HCT116 (cell line): ENCODE results near the gene MORN4. TPM values are rescaled to one million over a fixed set of nuclear protein-coding genes. Genes with fewer than 3 reads are reported as not detected.

Experiments
- ATAC-seq: fragments of 200-7000 bp; cut with Tn5 transposase; 2 replicates; pipeline ENCODE4 v1.9.1; 2020; ENCODE audit warnings: mild to moderate bottlenecking, moderate library complexity
- BruUV-seq: library from RNA; stranded (reverse); fragments of 400-500 nt; replicated peaks from 2 replicates; lab custom pipeline; 2021; lab: Mats Ljungman, UMichigan
- CTCF ChIA-PET: fragments of 300-600 bp; sonication (Branson Sonifier 250); formaldehyde crosslinking; loops from one replicate; lab custom pipeline; 2021; ENCODE audit warnings: antibody characterized with exemption; lab: Charles Lee
- POLR2A ChIA-PET: fragments of 300-600, 350-600 bp; sonication (Branson Sonifier 250); formaldehyde crosslinking; loops from one replicate; lab custom pipeline; 2021; ENCODE audit warnings: antibody characterized with exemption; lab: Charles Lee
- RAD21 ChIA-PET, 2 experiments: fragments of 300-600 bp; sonication (Branson Sonifier 250); formaldehyde crosslinking; loops; one replicate each; lab custom pipeline; 2023; ENCODE audit warnings: low total read pairs in 2 of 2; ENCODE audit not compliant: uncharacterized antibody in 2 of 2, unreplicated experiment in 2 of 2, low non-redundant PET in 1 of 2; lab: Charles Lee
- DNase-seq: peaks from one replicate; pipeline ENCODE4 v3.0.0-alpha.2; 2010; ENCODE audit warnings: low read depth, low spot score
- H2AFZ ChIP-seq: fragments of 200-600 bp; shearing (Covaris generic), sonication (generic); 2 replicates; pipeline ENCODE4 v1.6.1; 2017; ENCODE audit warnings: low read depth, mixed run types, mixed read lengths, antibody characterized with exemption, low read length; ENCODE audit not compliant: poor library complexity, severe bottlenecking
- H3K27ac ChIP-seq: 2 replicates; pipeline ENCODE4 v1.5.1; 2012; ENCODE audit warnings: low read depth, low read length
- H3K27me3 ChIP-seq: fragments of 200-600 bp; sonication (generic); 2 replicates; pipeline ENCODE4 v1.6.1; 2016; ENCODE audit warnings: mixed run types, low read length, mixed read lengths; ENCODE audit not compliant: insufficient read depth
- H3K36me3 ChIP-seq, 2 experiments: fragments of 200-500 bp in 1 of 2; fragments of 200-600 bp in 1 of 2; sonication (Bioruptor generic) in 1 of 2; sonication (generic) in 1 of 2; 2 replicates each; pipeline versions ENCODE4 v1.5.1 to v1.6.1; 2014 to 2016; ENCODE audit warnings: low read length in 2 of 2, inconsistent platforms in 1 of 2, mixed read lengths in 1 of 2, mixed run types in 1 of 2; ENCODE audit not compliant: insufficient read depth in 2 of 2, control insufficient read depth in 1 of 2
- H3K4me1 ChIP-seq, 2 experiments: fragments of 200-600 bp in 1 of 2; sonication (generic) in 1 of 2; 2 replicates each; pipeline versions ENCODE4 v1.5.1 to v1.6.1; 2012 to 2017; ENCODE audit warnings: low read length in 2 of 2, inconsistent platforms in 1 of 2, mild to moderate bottlenecking in 1 of 2, mixed read lengths in 1 of 2, mixed run types in 1 of 2, moderate library complexity in 1 of 2; ENCODE audit not compliant: insufficient read depth in 2 of 2, control insufficient read depth in 1 of 2
- H3K4me2 ChIP-seq: fragments of 200-600 bp; sonication (generic); 2 replicates; pipeline ENCODE4 v1.6.1; 2017; ENCODE audit warnings: mixed run types, low read length, mixed read lengths
- H3K4me3 ChIP-seq, 2 experiments: fragments of 200-600 bp in 1 of 2; sonication (generic) in 1 of 2; replicated peaks in 1 of 2; 2 replicates each; pipeline ENCODE4 v1.5.1; 2011 to 2016; ENCODE audit warnings: low read length in 2 of 2, control low read depth in 1 of 2, low read depth in 1 of 2, mild to moderate bottlenecking in 1 of 2, mixed read lengths in 1 of 2, mixed run types in 1 of 2
- H3K79me2 ChIP-seq: fragments of 200-600 bp; sonication (generic); 2 replicates; pipeline ENCODE4 v1.6.1; 2017; ENCODE audit warnings: mild to moderate bottlenecking, mixed run types, low read length, moderate library complexity, mixed read lengths; ENCODE audit not compliant: insufficient read depth
- H3K9ac ChIP-seq: fragments of 200-600 bp; sonication (generic); 2 replicates; pipeline ENCODE4 v1.6.1; 2016; ENCODE audit warnings: low read length, mixed read lengths
- H3K9me2 ChIP-seq: fragments of 200-600 bp; sonication (generic), shearing (Covaris generic); 2 replicates; pipeline ENCODE4 v1.6.1; 2017; ENCODE audit warnings: mixed run types, mild to moderate bottlenecking, moderate library complexity; ENCODE audit not compliant: insufficient read depth
- H3K9me3 ChIP-seq, 2 experiments: fragments of 200-500 bp in 1 of 2; fragments of 200-600 bp in 1 of 2; sonication (Bioruptor generic) in 1 of 2; sonication (generic) in 1 of 2; 2 replicates each; pipeline ENCODE4 v1.6.1; 2014 to 2017; ENCODE audit warnings: low read length in 2 of 2, mixed read lengths in 2 of 2, inconsistent platforms in 1 of 2, low read depth in 1 of 2, mild to moderate bottlenecking in 1 of 2, mixed run types in 1 of 2, moderate library complexity in 1 of 2; ENCODE audit not compliant: control insufficient read depth in 1 of 2, insufficient read depth in 1 of 2
- H4K20me1 ChIP-seq: fragments of 200-600 bp; sonication (generic), shearing (Covaris generic); 2 replicates; pipeline ENCODE4 v1.6.1; 2017; ENCODE audit warnings: mixed run types, mild to moderate bottlenecking, moderate library complexity; ENCODE audit not compliant: insufficient read depth
- CBX3 ChIP-seq: IDR thresholded peaks from 2 replicates; pipeline ENCODE4 v1.6.1; 2012; ENCODE audit warnings: low read depth
- ELF1 ChIP-seq: IDR thresholded peaks from 2 replicates; pipeline ENCODE4 v1.6.1; 2012; ENCODE audit warnings: low read depth, borderline replicate concordance
- EZH2 ChIP-seq: fragments of 200-600 bp; sonication (generic); IDR thresholded peaks from 2 replicates; pipeline ENCODE4 v1.6.1; 2017; ENCODE audit warnings: antibody characterized with exemption, mixed run types
- EZH2phosphoT487 ChIP-seq: fragments of 200-600 bp; IDR thresholded peaks from 2 replicates; pipeline ENCODE4 v1.6.1; 2018; ENCODE audit warnings: antibody characterized with exemption, borderline replicate concordance
- JUND ChIP-seq: IDR thresholded peaks from 2 replicates; pipeline ENCODE4 v1.6.1; 2012
- POLR2A ChIP-seq: IDR thresholded peaks from 2 replicates; pipeline ENCODE4 v1.7.0; 2011; ENCODE audit warnings: borderline replicate concordance; ENCODE audit not compliant: insufficient read depth, insufficient read length; ENCODE audit errors: extremely low read depth
- POLR2AphosphoS5 ChIP-seq: IDR thresholded peaks from 2 replicates; pipeline ENCODE4 v1.6.1; 2011; ENCODE audit warnings: mild to moderate bottlenecking, low read depth, low read length, moderate library complexity
- RAD21 ChIP-seq: IDR thresholded peaks from 2 replicates; pipeline ENCODE4 v1.6.1; 2012; ENCODE audit warnings: low read depth, mild to moderate bottlenecking
- SIN3A ChIP-seq: IDR thresholded peaks from 2 replicates; pipeline ENCODE4 v1.6.1; 2012; ENCODE audit warnings: low read depth
- SP1 ChIP-seq: IDR thresholded peaks from 2 replicates; pipeline ENCODE4 v1.6.1; 2012; ENCODE audit warnings: low read depth
- TCF7L2 ChIP-seq: IDR thresholded peaks from 2 replicates; pipeline ENCODE4 v1.7.0; 2011; ENCODE audit warnings: borderline replicate concordance, inconsistent platforms; ENCODE audit not compliant: insufficient read depth, insufficient read length; ENCODE audit errors: extremely low read depth
- YY1 ChIP-seq: IDR thresholded peaks from 2 replicates; pipeline ENCODE4 v1.6.1; 2011; ENCODE audit warnings: low read length, low read depth, moderate library complexity, mild to moderate bottlenecking; ENCODE audit not compliant: insufficient replicate concordance; ENCODE audit errors: extremely low read depth
- ZNF274 ChIP-seq: fragments of 200-500 bp; sonication (Bioruptor generic); IDR thresholded peaks from 2 replicates; pipeline ENCODE4 v1.6.1; 2014; ENCODE audit warnings: mild to moderate bottlenecking, low read depth, low read length, inconsistent platforms
- intact Hi-C: fragments of 100-400 bp; cut with micrococcal nuclease; formaldehyde crosslinking; loops from 2 replicates; pipeline ENCODE4 v1.10.0; 2022
- total RNA-seq: library from RNA; stranded (reverse); gene quantifications from one replicate; pipeline ENCODE4 v1.2.1, GENCODE V29; 2021; ENCODE audit not compliant: unreplicated experiment
- TF ChIP-seq, protein P1 (sequence below), 3 experiments: fragments of 200-600 bp in 1 of 3; sonication (generic) in 1 of 3; IDR thresholded peaks in 2 of 3; conservative IDR thresholded peaks in 1 of 3; 2 replicates each; pipeline ENCODE4 v1.5.1; 2012 to 2017; ENCODE audit warnings: low read depth in 2 of 3, low read length in 2 of 3, antibody characterized with exemption in 1 of 3, borderline replicate concordance in 1 of 3, control low read depth in 1 of 3, mild to moderate bottlenecking in 1 of 3, mixed read lengths in 1 of 3, mixed run types in 1 of 3, moderate library complexity in 1 of 3; ENCODE audit not compliant: insufficient read depth in 1 of 3
- TF ChIP-seq, protein P2 (sequence below): IDR thresholded peaks from 2 replicates; pipeline ENCODE4 v1.6.1; 2011; ENCODE audit warnings: mild to moderate bottlenecking, low read length, moderate library complexity; ENCODE audit not compliant: insufficient replicate concordance; ENCODE audit errors: extremely low read depth
- TF ChIP-seq, protein P3 (sequence below): IDR thresholded peaks from 2 replicates; pipeline ENCODE4 v1.6.1; 2012

The MORN4 gene
- total RNA-seq, 1 experiment from 2014 or later = 8.0 TPM

- TF ChIP-seq RAD21 = no peak
Observed at GRCh38 chr10:97589479-97589878, 43.8 kb downstream of the MORN4 start, which contains the start of gene C10orf62 (continued).

GRCh38 chr10:97587183-97587582, 46.1 kb downstream of the MORN4 start:
- no peaks in the 10 kb centered on the region for H3K27me3 ChIP-seq
- intact Hi-C loops = no loop called here
- H3K9me3 ChIP-seq = no peaks in the 10 kb centered on the region
- ChIA-PET RAD21 (no interaction called here), POLR2A (interaction anchor here (0.7 kb wide), 1 partner anchor 9 kb away, joined by 4 read pairs; no protein-coding TSS in a partner anchor), CTCF (interaction anchor here (0.9 to 2.4 kb wide), 2 partner anchors 15 to 53 kb away, joined by 3 to 6 read pairs; partner anchors contain the start of gene ANKRD2)
- no peak overlapping the region for H2AFZ ChIP-seq
- no peaks in the 10 kb centered on the region for H3K9me2 ChIP-seq
- TF ChIP-seq ZNF274 (no peak), EZH2phosphoT487 (no peak), ELF1 (no peak), SIN3A (no peak), JUND (no peak), POLR2AphosphoS5 (no peak), RAD21 (no peak), YY1 (no peak), CBX3 (no peak), EZH2 (no peak), SP1 (no peak), POLR2A (no peak), TCF7L2 (no peak)
- TF ChIP-seq, protein P1, sequence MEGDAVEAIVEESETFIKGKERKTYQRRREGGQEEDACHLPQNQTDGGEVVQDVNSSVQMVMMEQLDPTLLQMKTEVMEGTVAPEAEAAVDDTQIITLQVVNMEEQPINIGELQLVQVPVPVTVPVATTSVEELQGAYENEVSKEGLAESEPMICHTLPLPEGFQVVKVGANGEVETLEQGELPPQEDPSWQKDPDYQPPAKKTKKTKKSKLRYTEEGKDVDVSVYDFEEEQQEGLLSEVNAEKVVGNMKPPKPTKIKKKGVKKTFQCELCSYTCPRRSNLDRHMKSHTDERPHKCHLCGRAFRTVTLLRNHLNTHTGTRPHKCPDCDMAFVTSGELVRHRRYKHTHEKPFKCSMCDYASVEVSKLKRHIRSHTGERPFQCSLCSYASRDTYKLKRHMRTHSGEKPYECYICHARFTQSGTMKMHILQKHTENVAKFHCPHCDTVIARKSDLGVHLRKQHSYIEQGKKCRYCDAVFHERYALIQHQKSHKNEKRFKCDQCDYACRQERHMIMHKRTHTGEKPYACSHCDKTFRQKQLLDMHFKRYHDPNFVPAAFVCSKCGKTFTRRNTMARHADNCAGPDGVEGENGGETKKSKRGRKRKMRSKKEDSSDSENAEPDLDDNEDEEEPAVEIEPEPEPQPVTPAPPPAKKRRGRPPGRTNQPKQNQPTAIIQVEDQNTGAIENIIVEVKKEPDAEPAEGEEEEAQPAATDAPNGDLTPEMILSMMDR (IDR thresholded peaks at IDR 0.05 in 2 of 3, conservative IDR thresholded peaks at IDR 0.05 in 1 of 3; ENCODE audit: borderline replicate concordance in 1 of 3, insufficient read depth in 1 of 3, low read depth in 2 of 3, low read length in 2 of 3) = no peak
- TF ChIP-seq, protein P2, sequence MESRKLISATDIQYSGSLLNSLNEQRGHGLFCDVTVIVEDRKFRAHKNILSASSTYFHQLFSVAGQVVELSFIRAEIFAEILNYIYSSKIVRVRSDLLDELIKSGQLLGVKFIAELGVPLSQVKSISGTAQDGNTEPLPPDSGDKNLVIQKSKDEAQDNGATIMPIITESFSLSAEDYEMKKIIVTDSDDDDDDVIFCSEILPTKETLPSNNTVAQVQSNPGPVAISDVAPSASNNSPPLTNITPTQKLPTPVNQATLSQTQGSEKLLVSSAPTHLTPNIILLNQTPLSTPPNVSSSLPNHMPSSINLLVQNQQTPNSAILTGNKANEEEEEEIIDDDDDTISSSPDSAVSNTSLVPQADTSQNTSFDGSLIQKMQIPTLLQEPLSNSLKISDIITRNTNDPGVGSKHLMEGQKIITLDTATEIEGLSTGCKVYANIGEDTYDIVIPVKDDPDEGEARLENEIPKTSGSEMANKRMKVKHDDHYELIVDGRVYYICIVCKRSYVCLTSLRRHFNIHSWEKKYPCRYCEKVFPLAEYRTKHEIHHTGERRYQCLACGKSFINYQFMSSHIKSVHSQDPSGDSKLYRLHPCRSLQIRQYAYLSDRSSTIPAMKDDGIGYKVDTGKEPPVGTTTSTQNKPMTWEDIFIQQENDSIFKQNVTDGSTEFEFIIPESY = no peak
- TF ChIP-seq, protein P3, sequence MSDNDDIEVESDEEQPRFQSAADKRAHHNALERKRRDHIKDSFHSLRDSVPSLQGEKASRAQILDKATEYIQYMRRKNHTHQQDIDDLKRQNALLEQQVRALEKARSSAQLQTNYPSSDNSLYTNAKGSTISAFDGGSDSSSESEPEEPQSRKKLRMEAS = no peak
- H3K27ac ChIP-seq = no peak overlapping the region
- no peak for ATAC-seq
- no peak overlapping the region for H3K4me2 ChIP-seq
- DNase-seq = no peak
- H4K20me1 ChIP-seq = no peaks in the 10 kb centered on the region
- BruUV-seq = no TSS peak
- no peaks in the 10 kb centered on the region for H3K79me2 ChIP-seq
- H3K4me1 ChIP-seq = peaks cover 13 to 21% of the 10 kb centered on the region in 2 experiments
- H3K36me3 ChIP-seq = no peaks in the 10 kb centered on the region
- H3K9ac ChIP-seq = no peak overlapping the region
- H3K4me3 ChIP-seq = no peak overlapping the region
